GM12878 (cell line): ENCODE results near the gene ILF2. TPM values are rescaled to one million over a fixed set of nuclear protein-coding genes. Genes with fewer than 3 reads are reported as not detected.

Experiments
- ATAC-seq: fragments of 200-7000 bp; cut with Tn5 transposase; 3 replicates; pipeline ENCODE4 v1.9.1; 2020; ENCODE audit warnings: mild to moderate bottlenecking, moderate library complexity
- BruUV-seq: library from RNA; stranded (reverse); fragments of 400-500 nt; replicated peaks from 2 replicates; lab custom pipeline; 2021; lab: Mats Ljungman, UMichigan
- CTCF ChIA-PET: fragments of 300-600 bp; sonication (Branson Sonifier 250); formaldehyde crosslinking; extraction: SDS; loops from one replicate; lab custom pipeline; 2021; ENCODE audit warnings: inconsistent platforms; lab: Yijun Ruan, JAX
- POLR2A ChIA-PET: fragments of 350-600 bp; formaldehyde crosslinking; extraction: SDS; loops from one replicate; lab custom pipeline; 2021; ENCODE audit warnings: inconsistent platforms; lab: Charles Lee
- RAD21 ChIA-PET: fragments of 300-600 bp; sonication (Branson Sonifier 250); formaldehyde crosslinking; loops from one replicate; lab custom pipeline; 2023; ENCODE audit warnings: antibody characterized with exemption; ENCODE audit not compliant: unreplicated experiment; lab: Charles Lee
- SMC1A ChIA-PET: fragments of 300-600 bp; sonication (Branson Sonifier 250); formaldehyde crosslinking; loops from one replicate; lab custom pipeline; 2023; ENCODE audit not compliant: unreplicated experiment, uncharacterized antibody; lab: Charles Lee
- DNase-seq: peaks from one replicate; pipeline ENCODE4 v3.0.0-alpha.2; 2011; ENCODE audit warnings: low read depth, low spot score
- FAIRE-seq: peaks from 3 replicates; lab custom pipeline; 2011; peaks lifted over from hg19 to GRCh38; lab: Jason Lieb, UNC
- H2AFZ ChIP-seq: 2 replicates; pipeline ENCODE4 v1.6.0; 2011; ENCODE audit warnings: low read depth, low read length, control low read depth; ENCODE audit not compliant: control insufficient read depth
- H3K27ac ChIP-seq: 2 replicates; pipeline ENCODE4 v1.5.1; 2011; ENCODE audit warnings: control low read depth; ENCODE audit not compliant: control insufficient read depth, insufficient read depth
- H3K27me3 ChIP-seq, 2 experiments: replicated peaks in 1 of 2; 2 replicates each; pipeline versions ENCODE4 v1.6.0 to v1.6.1; 2011; ENCODE audit warnings: low read length in 1 of 2; ENCODE audit not compliant: control insufficient read depth in 2 of 2, insufficient read depth in 2 of 2
- H3K36me3 ChIP-seq, 2 experiments: 2 replicates each; pipeline ENCODE4 v1.5.1; 2011; ENCODE audit warnings: low read length in 1 of 2; ENCODE audit not compliant: control insufficient read depth in 2 of 2, insufficient read depth in 2 of 2
- H3K4me1 ChIP-seq: 2 replicates; pipeline ENCODE4 v1.6.1; 2011; ENCODE audit warnings: mild to moderate bottlenecking, low read length, moderate library complexity, mixed read lengths; ENCODE audit not compliant: control insufficient read depth, insufficient read depth
- H3K4me2 ChIP-seq: 2 replicates; pipeline ENCODE4 v1.6.0; 2011; ENCODE audit warnings: control low read depth; ENCODE audit not compliant: control insufficient read depth, insufficient read depth
- H3K4me3 ChIP-seq: fragments of 200-600 bp; sonication (generic); 2 replicates; pipeline ENCODE4 v1.5.1; 2016
- H3K79me2 ChIP-seq: 2 replicates; pipeline ENCODE4 v1.6.0; 2011; ENCODE audit warnings: low read length; ENCODE audit not compliant: control insufficient read depth, insufficient read depth
- H3K9ac ChIP-seq: 2 replicates; pipeline ENCODE4 v1.8.0; 2011; ENCODE audit warnings: low read length, control low read depth, mixed read lengths; ENCODE audit not compliant: control insufficient read depth, insufficient read depth
- H3K9me3 ChIP-seq: replicated peaks from 3 replicates; pipeline ENCODE4 v1.5.1; 2011; ENCODE audit warnings: mild to moderate bottlenecking, low read length; ENCODE audit not compliant: control insufficient read depth, insufficient read depth
- H4K20me1 ChIP-seq: 2 replicates; pipeline ENCODE4 v1.6.0; 2011; ENCODE audit not compliant: control insufficient read depth, insufficient read depth
- EP300 ChIP-seq, 2 experiments: fragments of 150-350 bp in 1 of 2; IDR thresholded peaks; 2 replicates each; pipeline ENCODE4 v1.6.1; 2011 to 2012; ENCODE audit warnings: low read depth in 2 of 2, low read length in 2 of 2, borderline replicate concordance in 1 of 2, improper control_type of control experiment in 1 of 2, inconsistent platforms in 1 of 2; ENCODE audit not compliant: control insufficient read depth in 1 of 2
- MEF2A ChIP-seq: IDR thresholded peaks from 2 replicates; pipeline ENCODE4 v1.6.1; 2011; ENCODE audit warnings: low read depth, mild to moderate bottlenecking, low read length, moderate library complexity; ENCODE audit not compliant: insufficient read depth
- YBX1 ChIP-seq: fragments of 450-650 bp; IDR thresholded peaks from 2 replicates; pipeline ENCODE4 v1.6.1; 2016; ENCODE audit warnings: antibody characterized with exemption
- WGBS: methylation state at CpG from one replicate; pipeline ENCODE4 v1.1.6; 2016; ENCODE audit warnings: low lambda C conversion rate; ENCODE audit not compliant: insufficient replicate concordance, insufficient coverage; ENCODE audit errors: missing lambda C conversion rate; 5-methylcytosine and 5-hydroxymethylcytosine counted together
- in situ Hi-C: fragments of 300-500 bp; cut with MboI; formaldehyde crosslinking; loops from 9 replicates; pipeline ENCODE4 v1.14.3; 2018; ENCODE audit warnings: mixed read lengths
- intact Hi-C: fragments of 100-400 bp; cut with micrococcal nuclease; formaldehyde crosslinking; loops from one replicate; pipeline ENCODE4 v1.14.2; 2022; ENCODE audit not compliant: unreplicated experiment
- polyA plus RNA-seq, 11 experiments: library from polyadenylated mRNA; depleted of rRNA in 4 of 11; unstranded in 6 of 11; stranded (reverse) in 5 of 11; fragments of >200 nt; fragmentation: Nextera tagmentation in 4 of 11; fragmentation: Illumina TruSeq in 1 of 11; extraction: Ambion mirVana in 4 of 11; extraction: Trizol in 1 of 11; gene quantifications; 1 replicate in 1 of 11; 2 replicates in 10 of 11; pipeline versions ENCODE4 v1.2.1 to v1.2.3, GENCODE V29; 2011 to 2016; ENCODE audit warnings: inconsistent platforms in 2 of 11, missing spikeins in 2 of 11, low read depth in 1 of 11
- total RNA-seq, 4 experiments: library from RNA; depleted of rRNA in 3 of 4; stranded (reverse); fragments of >200 nt in 3 of 4; fragmentation: Illumina TruSeq in 1 of 4; extraction: Trizol in 1 of 4; gene quantifications; 2 replicates each; pipeline versions ENCODE4 v1.2.1 to v1.2.3, GENCODE V29; 2013 to 2021
- TF ChIP-seq, protein P1 (sequence below): fragments of 450-650 bp; IDR thresholded peaks from 2 replicates; pipeline ENCODE4 v1.6.1; 2017; ENCODE audit warnings: low read depth, mild to moderate bottlenecking, moderate library complexity
- TF ChIP-seq, protein P2 (sequence below): fragments of 450-650 bp; IDR thresholded peaks from 2 replicates; pipeline ENCODE4 v1.6.1; 2016; ENCODE audit warnings: mild to moderate bottlenecking, moderate library complexity, borderline replicate concordance

ILF2 gene
- total and polyA plus RNA-seq, 10 of the 15 experiments (the other 5 are each of a cell fraction or from before 2014, with no cell fraction given) = 261 to 520 (median 449) TPM

GRCh38 chr1:153677718-153678518, 7.1 kb upstream of the ILF2 start (continued):
- TF ChIP-seq, protein P1, sequence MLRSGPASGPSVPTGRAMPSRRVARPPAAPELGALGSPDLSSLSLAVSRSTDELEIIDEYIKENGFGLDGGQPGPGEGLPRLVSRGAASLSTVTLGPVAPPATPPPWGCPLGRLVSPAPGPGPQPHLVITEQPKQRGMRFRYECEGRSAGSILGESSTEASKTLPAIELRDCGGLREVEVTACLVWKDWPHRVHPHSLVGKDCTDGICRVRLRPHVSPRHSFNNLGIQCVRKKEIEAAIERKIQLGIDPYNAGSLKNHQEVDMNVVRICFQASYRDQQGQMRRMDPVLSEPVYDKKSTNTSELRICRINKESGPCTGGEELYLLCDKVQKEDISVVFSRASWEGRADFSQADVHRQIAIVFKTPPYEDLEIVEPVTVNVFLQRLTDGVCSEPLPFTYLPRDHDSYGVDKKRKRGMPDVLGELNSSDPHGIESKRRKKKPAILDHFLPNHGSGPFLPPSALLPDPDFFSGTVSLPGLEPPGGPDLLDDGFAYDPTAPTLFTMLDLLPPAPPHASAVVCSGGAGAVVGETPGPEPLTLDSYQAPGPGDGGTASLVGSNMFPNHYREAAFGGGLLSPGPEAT = no peak
- TF ChIP-seq EP300 (IDR thresholded peaks at IDR 0.05; ENCODE audit: borderline replicate concordance in 1 of 2, control insufficient read depth in 1 of 2, low read depth in 2 of 2, low read length in 2 of 2) = no peak

GRCh38 chr1:153673511-153673910, 2.7 kb upstream of the ILF2 start:
- Histone ChIP-seq H3K4me2 (no peak overlapping the region), H3K79me2 (peaks cover 23% of the 10 kb centered on the region), H3K9ac (no peak overlapping the region), H3K27me3 (peaks cover 5 to 6% of the 10 kb centered on the region in 2 experiments; a peak in 3 of 4 replicates), H4K20me1 (no peaks in the 10 kb centered on the region), H3K4me1 (peaks cover 9% of the 10 kb centered on the region), H3K36me3 (peaks cover 2 to 7% of the 10 kb centered on the region in 2 experiments), H3K27ac (no peak overlapping the region), H3K9me3 (no peaks in the 10 kb centered on the region), H2AFZ (no peak overlapping the region), H3K4me3 (no peak overlapping the region)
- ATAC-seq (no peak), DNase-seq (no peak), FAIRE-seq (no peak)
- TF ChIP-seq MEF2A = no peak
- TF ChIP-seq, protein P2, sequence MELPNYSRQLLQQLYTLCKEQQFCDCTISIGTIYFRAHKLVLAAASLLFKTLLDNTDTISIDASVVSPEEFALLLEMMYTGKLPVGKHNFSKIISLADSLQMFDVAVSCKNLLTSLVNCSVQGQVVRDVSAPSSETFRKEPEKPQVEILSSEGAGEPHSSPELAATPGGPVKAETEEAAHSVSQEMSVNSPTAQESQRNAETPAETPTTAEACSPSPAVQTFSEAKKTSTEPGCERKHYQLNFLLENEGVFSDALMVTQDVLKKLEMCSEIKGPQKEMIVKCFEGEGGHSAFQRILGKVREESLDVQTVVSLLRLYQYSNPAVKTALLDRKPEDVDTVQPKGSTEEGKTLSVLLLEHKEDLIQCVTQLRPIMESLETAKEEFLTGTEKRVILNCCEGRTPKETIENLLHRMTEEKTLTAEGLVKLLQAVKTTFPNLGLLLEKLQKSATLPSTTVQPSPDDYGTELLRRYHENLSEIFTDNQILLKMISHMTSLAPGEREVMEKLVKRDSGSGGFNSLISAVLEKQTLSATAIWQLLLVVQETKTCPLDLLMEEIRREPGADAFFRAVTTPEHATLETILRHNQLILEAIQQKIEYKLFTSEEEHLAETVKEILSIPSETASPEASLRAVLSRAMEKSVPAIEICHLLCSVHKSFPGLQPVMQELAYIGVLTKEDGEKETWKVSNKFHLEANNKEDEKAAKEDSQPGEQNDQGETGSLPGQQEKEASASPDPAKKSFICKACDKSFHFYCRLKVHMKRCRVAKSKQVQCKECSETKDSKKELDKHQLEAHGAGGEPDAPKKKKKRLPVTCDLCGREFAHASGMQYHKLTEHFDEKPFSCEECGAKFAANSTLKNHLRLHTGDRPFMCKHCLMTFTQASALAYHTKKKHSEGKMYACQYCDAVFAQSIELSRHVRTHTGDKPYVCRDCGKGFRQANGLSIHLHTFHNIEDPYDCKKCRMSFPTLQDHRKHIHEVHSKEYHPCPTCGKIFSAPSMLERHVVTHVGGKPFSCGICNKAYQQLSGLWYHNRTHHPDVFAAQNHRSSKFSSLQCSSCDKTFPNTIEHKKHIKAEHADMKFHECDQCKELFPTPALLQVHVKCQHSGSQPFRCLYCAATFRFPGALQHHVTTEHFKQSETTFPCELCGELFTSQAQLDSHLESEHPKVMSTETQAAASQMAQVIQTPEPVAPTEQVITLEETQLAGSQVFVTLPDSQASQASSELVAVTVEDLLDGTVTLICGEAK = no peak
- no peak for TF ChIP-seq YBX1
- SMC1A ChIA-PET = interaction anchor here (1.1 kb wide), 2 partner anchors 101 to 313 kb away, joined by 3 to 5 read pairs; partner anchors contain the start of gene RAB13
- WGBS = 97% methylated on average over 2 of the region's 2 CpGs
- no TSS peak for BruUV-seq
- CTCF ChIA-PET = interaction anchor here (3.6 to 7.5 kb wide), 2 partner anchors 77 to 102 kb away, joined by 29 to 43 read pairs; no protein-coding TSS in a partner anchor
- POLR2A ChIA-PET = interaction anchor here (0.6 to 1.4 kb wide), 2 partner anchors 50 to 101 kb away, joined by 3 read pairs; no protein-coding TSS in a partner anchor
- intact Hi-C loops (loop anchor here (5.0 kb wide), 2 partner anchors 101 to 161 kb away; no protein-coding TSS in a partner anchor), in situ Hi-C loops (no loop called here)
- RAD21 ChIA-PET = interaction anchor here (1.5 to 3.6 kb wide), 3 partner anchors 62 to 313 kb away, joined by 3 to 14 read pairs (median 6); partner anchors contain the start of gene RAB13
